ENCODE data around the gene SOD3.

- TF ChIP-seq CTCF (tag by site-specific recombination; IDR thresholded peaks at IDR 0.05) (no peak), ZNF530 (tag by site-specific recombination; IDR thresholded peaks at IDR 0.05; ENCODE audit: low read depth) (no peak)
Measured at GRCh38 chr4:24840826-24841543, 45.6 kb downstream of the SOD3 start.

Data from HEK293 (cell line).